MCF 10A (cell line): ENCODE results near the gene TEC. TPM values are rescaled to one million over a fixed set of nuclear protein-coding genes. Genes with fewer than 3 reads are reported as not detected.

Experiments
- BruUV-seq: library from RNA; stranded (reverse); fragments of 400-500 nt; replicated peaks from 2 replicates; lab custom pipeline; 2021; lab: Mats Ljungman, UMichigan
- CTCF ChIA-PET: fragments of 300-600 bp; sonication (Branson Sonifier 250); formaldehyde crosslinking; extraction: SDS; loops from one replicate; lab custom pipeline; 2021; ENCODE audit warnings: antibody characterized with exemption, inconsistent platforms; lab: Yijun Ruan, JAX
- POLR2A ChIA-PET: fragments of 300-600, 350-650 bp; sonication (Branson Sonifier 250); formaldehyde crosslinking; extraction: SDS; loops from one replicate; lab custom pipeline; 2020; ENCODE audit warnings: antibody characterized with exemption, inconsistent platforms; lab: Yijun Ruan, JAX
- DNase-seq: peaks from one replicate; pipeline ENCODE4 v3.0.0-alpha.2; 2018; ENCODE audit not compliant: unreplicated experiment
- H3K27ac Mint-ChIP-seq: one replicate; pipeline ENCODE4 v1.8.0; 2022; ENCODE audit warnings: mild to moderate bottlenecking, low read depth, mixed read lengths; ENCODE audit not compliant: unreplicated experiment
- H3K27me3 Mint-ChIP-seq: one replicate; pipeline ENCODE4 v1.8.0; 2022; ENCODE audit warnings: mixed read lengths; ENCODE audit not compliant: insufficient read depth, unreplicated experiment
- H3K36me3 Mint-ChIP-seq: one replicate; pipeline ENCODE4 v1.8.0; 2022; ENCODE audit warnings: mild to moderate bottlenecking, moderate library complexity, mixed read lengths; ENCODE audit not compliant: insufficient read depth, unreplicated experiment
- H3K4me1 Mint-ChIP-seq: one replicate; pipeline ENCODE4 v1.8.0; 2022; ENCODE audit warnings: mixed read lengths; ENCODE audit not compliant: insufficient read depth, unreplicated experiment
- H3K4me3 Mint-ChIP-seq: one replicate; pipeline ENCODE4 v1.8.0; 2022; ENCODE audit warnings: mild to moderate bottlenecking, moderate library complexity, mixed read lengths; ENCODE audit not compliant: unreplicated experiment
- H3K9me3 Mint-ChIP-seq: one replicate; pipeline ENCODE4 v1.8.0; 2022; ENCODE audit warnings: mixed read lengths; ENCODE audit not compliant: unreplicated experiment
- CTCF ChIP-seq: fragments of 200-600 bp; IDR thresholded peaks from one replicate; pipeline ENCODE4 v1.8.0; 2022; ENCODE audit warnings: antibody characterized with exemption, mild to moderate bottlenecking; ENCODE audit not compliant: unreplicated experiment
- intact Hi-C: fragments of 100-400 bp; cut with micrococcal nuclease; formaldehyde crosslinking; loops from 2 replicates; pipeline ENCODE4 v1.14.1; 2022
- total RNA-seq: library from RNA; stranded (reverse); gene quantifications from 2 replicates; pipeline ENCODE4 v1.2.3, GENCODE V29; 2022

Gene TEC
- total RNA-seq, 1 experiment from 2014 or later, result 1.1 TPM

DNA sequence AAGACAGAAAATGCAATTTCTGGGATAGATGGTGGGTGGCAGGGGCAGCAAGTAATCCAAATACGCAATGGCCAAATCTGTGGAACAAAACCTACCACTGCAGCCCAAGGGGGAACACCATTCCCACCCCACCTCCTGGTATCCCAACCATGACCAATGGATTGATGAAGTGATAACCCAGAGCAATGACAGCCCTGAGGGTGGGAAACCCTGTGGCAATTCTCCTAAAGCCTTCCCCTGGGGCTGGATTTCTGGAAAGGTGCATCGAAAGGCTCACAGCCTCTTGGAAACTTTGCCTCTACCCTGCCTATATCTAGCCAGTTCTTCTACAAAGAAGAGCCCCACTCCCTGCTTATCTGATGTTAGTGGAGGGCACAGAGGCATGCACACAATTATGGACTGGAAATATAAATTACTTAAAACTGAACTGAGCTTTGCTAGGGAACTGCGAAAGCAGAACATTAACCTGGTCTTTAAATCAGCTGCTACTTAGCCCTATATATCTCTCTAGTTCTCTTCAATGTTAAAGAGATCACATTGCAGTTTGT, 75.6 kb downstream of the TEC start:
- POLR2A ChIA-PET, result no interaction called here
- H3K9me3 Mint-ChIP-seq, result no peaks in the 10 kb centered on the region
- TF ChIP-seq CTCF, result no peak
- no peaks in the 10 kb centered on the region for H3K4me1 Mint-ChIP-seq
- BruUV-seq, result no TSS peak
- CTCF ChIA-PET, result interaction anchor here (0.6 kb wide), 1 partner anchor 25 kb away, joined by 3 read pairs; no protein-coding TSS in a partner anchor
- DNase-seq, result no peak
- no peaks in the 10 kb centered on the region for H3K27me3 Mint-ChIP-seq
- no peak overlapping the region for H3K4me3 Mint-ChIP-seq
- no peak overlapping the region for H3K27ac Mint-ChIP-seq
- H3K36me3 Mint-ChIP-seq, result no peaks in the 10 kb centered on the region
- intact Hi-C loops, result no loop called here

GRCh38 chr4:48193096-48193836, 76.4 kb downstream of the TEC start:
- TF ChIP-seq CTCF, result no peak
- POLR2A ChIA-PET, result no interaction called here

GRCh38 chr4:48191758-48192157, 77.9 kb downstream of the TEC start:
- CTCF ChIA-PET, result interaction anchor here (1.0 to 1.5 kb wide), 2 partner anchors 14 to 98 kb away, joined by 3 read pairs; no protein-coding TSS in a partner anchor
- H3K4me3 Mint-ChIP-seq, result no peak overlapping the region
- no peaks in the 10 kb centered on the region for H3K27me3 Mint-ChIP-seq
- no peak for DNase-seq
- POLR2A ChIA-PET, result interaction anchor here (0.6 kb wide), 1 partner anchor 329 kb away, joined by 4 read pairs; no protein-coding TSS in a partner anchor
- BruUV-seq, result no TSS peak
- no peaks in the 10 kb centered on the region for H3K4me1 Mint-ChIP-seq
- H3K36me3 Mint-ChIP-seq, result no peaks in the 10 kb centered on the region
- no peak overlapping the region for H3K27ac Mint-ChIP-seq
- no peak for TF ChIP-seq CTCF
- H3K9me3 Mint-ChIP-seq, result no peaks in the 10 kb centered on the region
- intact Hi-C loops, result no loop called here

More at GRCh38 chr4:48193096-48193836, 76.4 kb downstream of the TEC start:
- no peaks in the 10 kb centered on the region for H3K27me3 Mint-ChIP-seq
- H3K36me3 Mint-ChIP-seq, result no peaks in the 10 kb centered on the region
- intact Hi-C loops, result no loop called here
- CTCF ChIA-PET, result interaction anchor here (0.6 to 1.5 kb wide), 5 partner anchors 12 to 214 kb away, joined by 3 to 5 read pairs (median 3); no protein-coding TSS in a partner anchor
- no peaks in the 10 kb centered on the region for H3K4me1 Mint-ChIP-seq
- no peak overlapping the region for H3K4me3 Mint-ChIP-seq
- BruUV-seq, result no TSS peak
- H3K27ac Mint-ChIP-seq, result no peak overlapping the region
- no peaks in the 10 kb centered on the region for H3K9me3 Mint-ChIP-seq
- no peak for DNase-seq

DNA sequence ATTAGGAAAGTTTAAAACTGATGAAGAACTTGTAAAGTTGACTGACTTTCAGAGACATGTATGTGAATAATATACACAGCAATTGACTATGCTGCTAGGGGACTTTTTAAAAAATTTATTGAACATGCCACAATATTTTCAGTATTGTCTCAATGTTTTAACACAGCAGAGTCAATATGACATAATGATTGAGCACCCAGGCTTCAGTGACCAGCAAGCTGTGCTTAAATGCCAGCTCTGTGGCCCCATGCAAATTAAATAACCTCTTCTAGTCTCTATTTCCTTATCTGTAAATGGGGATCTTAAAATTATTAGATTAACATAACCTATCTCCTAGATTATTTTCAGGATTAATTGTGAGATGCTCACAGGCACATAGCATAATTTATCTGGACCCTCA, 78.8 kb downstream of the TEC start:
- Mint-ChIP-seq H3K4me3 (no peak overlapping the region), H3K4me1 (no peaks in the 10 kb centered on the region), H3K36me3 (no peaks in the 10 kb centered on the region), H3K27me3 (no peaks in the 10 kb centered on the region), H3K27ac (no peak overlapping the region), H3K9me3 (no peaks in the 10 kb centered on the region)
- no peak for TF ChIP-seq CTCF
- no peak for DNase-seq
- ChIA-PET CTCF (no interaction called here), POLR2A (no interaction called here)
- no TSS peak for BruUV-seq
- intact Hi-C loops, result no loop called here
